ENCODE measurements around the gene MKNK1.

Gene MKNK1

GRCh38 chr1:46526013-46526690 lies 77.9 kb downstream of the MKNK1 start:
- H3K4me3 ChIP-seq (ENCODE audit: low read length) = no peak overlapping the region
- TF ChIP-seq ZNF274 (IDR thresholded peaks at IDR 0.05; ENCODE audit: low read depth, low read length) = no peak

- TF ChIP-seq ZNF274 (IDR thresholded peaks at IDR 0.05; ENCODE audit: low read depth, low read length) = no peak
- no peak overlapping the region for H3K4me3 ChIP-seq (ENCODE audit: low read length)
Measured at GRCh38 chr1:46525253-46525983, 78.7 kb downstream of the MKNK1 start.

GRCh38 chr1:46524843-46525242 lies 79.2 kb downstream of the MKNK1 start:
- TF ChIP-seq ZNF274 (IDR thresholded peaks at IDR 0.05; ENCODE audit: low read depth, low read length) = no peak
- no peak overlapping the region for H3K4me3 ChIP-seq (ENCODE audit: low read length)

GRCh38 chr1:46523496-46524353 lies 80.3 kb downstream of the MKNK1 start:
- no peak for TF ChIP-seq ZNF274 (IDR thresholded peaks at IDR 0.05; ENCODE audit: low read depth, low read length)
- no peak overlapping the region for H3K4me3 ChIP-seq (ENCODE audit: low read length)

GRCh38 chr1:46522969-46523320 lies 81.1 kb downstream of the MKNK1 start:
- H3K4me3 ChIP-seq (ENCODE audit: low read length) = no peak overlapping the region
- no peak for TF ChIP-seq ZNF274 (IDR thresholded peaks at IDR 0.05; ENCODE audit: low read depth, low read length)

- TF ChIP-seq ZNF274 (IDR thresholded peaks at IDR 0.05; ENCODE audit: low read depth, low read length) = no peak
- no peak overlapping the region for H3K4me3 ChIP-seq (ENCODE audit: low read length)
Measured at GRCh38 chr1:46522184-46522968, 81.7 kb downstream of the MKNK1 start.

GRCh38 chr1:46521414-46521813 lies 82.7 kb downstream of the MKNK1 start:
- TF ChIP-seq ZNF274 (IDR thresholded peaks at IDR 0.05; ENCODE audit: low read depth, low read length) = no peak
- no peak overlapping the region for H3K4me3 ChIP-seq (ENCODE audit: low read length)

GRCh38 chr1:46520063-46520911 lies 83.8 kb downstream of the MKNK1 start:
- H3K4me3 ChIP-seq (ENCODE audit: low read length) = no peak overlapping the region
- no peak for TF ChIP-seq ZNF274 (IDR thresholded peaks at IDR 0.05; ENCODE audit: low read depth, low read length)

- no peak overlapping the region for H3K4me3 ChIP-seq (ENCODE audit: low read length)
- no peak for TF ChIP-seq ZNF274 (IDR thresholded peaks at IDR 0.05; ENCODE audit: low read depth, low read length)
Measured at GRCh38 chr1:46519209-46519608, 84.9 kb downstream of the MKNK1 start.

- TF ChIP-seq ZNF274 (IDR thresholded peaks at IDR 0.05; ENCODE audit: low read depth, low read length) = no peak
- no peak overlapping the region for H3K4me3 ChIP-seq (ENCODE audit: low read length)
Measured at GRCh38 chr1:46517932-46518498, 86.1 kb downstream of the MKNK1 start.

- no peak overlapping the region for H3K4me3 ChIP-seq (ENCODE audit: low read length)
- TF ChIP-seq ZNF274 (IDR thresholded peaks at IDR 0.05; ENCODE audit: low read depth, low read length) = no peak
Measured at GRCh38 chr1:46517010-46517600, 87.0 kb downstream of the MKNK1 start.

GRCh38 chr1:46516200-46516950 lies 87.7 kb downstream of the MKNK1 start:
- no peak overlapping the region for H3K4me3 ChIP-seq (ENCODE audit: low read length)
- TF ChIP-seq ZNF274 (IDR thresholded peaks at IDR 0.05; ENCODE audit: low read depth, low read length) = no peak

All from GM08714 (cell line).